Endothelial cell (in vitro differentiated cells): ENCODE measurements around the gene TAF15. TPM values are rescaled to one million over a fixed set of nuclear protein-coding genes. Genes with fewer than 3 reads are reported as not detected.
A peak's percentile ranks its signal among the peaks of the same experiment; 100 is the strongest.

Experiments
- DNase-seq: peaks from one replicate; pipeline ENCODE4 v3.0.0; 2021; ENCODE audit warnings: low spot score
- H3K27ac Mint-ChIP-seq: one replicate; pipeline ENCODE4 v1.8.0; 2021; ENCODE audit warnings: mixed read lengths, inconsistent platforms; ENCODE audit not compliant: unreplicated experiment
- H3K27me3 Mint-ChIP-seq: one replicate; pipeline ENCODE4 v1.8.0; 2021; ENCODE audit warnings: mild to moderate bottlenecking, moderate library complexity, mixed read lengths, inconsistent platforms; ENCODE audit not compliant: unreplicated experiment
- H3K36me3 Mint-ChIP-seq: one replicate; pipeline ENCODE4 v1.8.0; 2021; ENCODE audit warnings: mild to moderate bottlenecking, low read depth, mixed read lengths, inconsistent platforms; ENCODE audit not compliant: unreplicated experiment
- H3K4me1 Mint-ChIP-seq: one replicate; pipeline ENCODE4 v1.8.0; 2021; ENCODE audit warnings: mild to moderate bottlenecking, mixed read lengths, inconsistent platforms; ENCODE audit not compliant: unreplicated experiment
- H3K4me3 Mint-ChIP-seq: one replicate; pipeline ENCODE4 v1.8.0; 2021; ENCODE audit warnings: mild to moderate bottlenecking, mixed read lengths, inconsistent platforms; ENCODE audit not compliant: unreplicated experiment
- H3K9me3 Mint-ChIP-seq: one replicate; pipeline ENCODE4 v1.8.0; 2021; ENCODE audit warnings: mixed read lengths, inconsistent platforms; ENCODE audit not compliant: unreplicated experiment
- CTCF ChIP-seq: fragments of 200-600 bp; sonication (generic); IDR thresholded peaks from one replicate; pipeline ENCODE4 v1.5.0; 2021; ENCODE audit warnings: antibody characterized with exemption; ENCODE audit not compliant: unreplicated experiment
- total RNA-seq: library from RNA; stranded (reverse); fragmentation: NEBNext Ultra II Directional; extraction: Animal tissue kit (Norgen Biotek cat#: 25700); gene quantifications from one replicate; pipeline ENCODE4 v1.2.1, GENCODE V29; 2021; ENCODE audit not compliant: unreplicated experiment

The TAF15 gene
- total RNA-seq, 1 donor from 2014 or later: 188 TPM

- Mint-ChIP-seq H3K27me3 (peaks cover 8% of the 10 kb centered on the region), H3K36me3 (peaks cover 5% of the 10 kb centered on the region), H3K4me1 (peaks cover 19% of the 10 kb centered on the region), H3K9me3 (no peaks in the 10 kb centered on the region), H3K27ac (peak overlapping the region; percentile 57), H3K4me3 (peak overlapping the region; percentile 91)
- TF ChIP-seq CTCF: peak; percentile 96
- peak; percentile 98 for DNase-seq
Observed at GRCh38 chr17:35764123-35764991, 44.9 kb upstream of the TAF15 start.

- H3K4me1 Mint-ChIP-seq: peaks cover 18% of the 10 kb centered on the region
- no peak for TF ChIP-seq CTCF
- peak overlapping the region; percentile 24 for H3K27ac Mint-ChIP-seq
- H3K9me3 Mint-ChIP-seq: no peaks in the 10 kb centered on the region
- no peak for DNase-seq
- peaks cover 5% of the 10 kb centered on the region for H3K36me3 Mint-ChIP-seq
- peaks cover 8% of the 10 kb centered on the region for H3K27me3 Mint-ChIP-seq
- peak overlapping the region; percentile 91 for H3K4me3 Mint-ChIP-seq
Observed at GRCh38 chr17:35765086-35765710, 44.1 kb upstream of the TAF15 start.

- H3K4me3 Mint-ChIP-seq: no peak overlapping the region
- no peak for DNase-seq
- TF ChIP-seq CTCF: no peak
- peaks cover 17% of the 10 kb centered on the region for H3K4me1 Mint-ChIP-seq
- no peaks in the 10 kb centered on the region for H3K9me3 Mint-ChIP-seq
- peaks cover 5% of the 10 kb centered on the region for H3K36me3 Mint-ChIP-seq
- H3K27ac Mint-ChIP-seq: no peak overlapping the region
- peaks cover 8% of the 10 kb centered on the region for H3K27me3 Mint-ChIP-seq
Observed at GRCh38 chr17:35765756-35766488, 43.4 kb upstream of the TAF15 start.

GRCh38 chr17:35766489-35766877 lies 42.8 kb upstream of the TAF15 start:
- Mint-ChIP-seq H3K27ac (no peak overlapping the region), H3K27me3 (peaks cover 8% of the 10 kb centered on the region), H3K36me3 (peaks cover 4% of the 10 kb centered on the region), H3K4me1 (peaks cover 17% of the 10 kb centered on the region), H3K4me3 (no peak overlapping the region), H3K9me3 (no peaks in the 10 kb centered on the region)
- no peak for TF ChIP-seq CTCF
- no peak for DNase-seq
